ENCODE results near the gene TRIM43B.
"Not testable (repeated sequence)": the region's sequence is repeated elsewhere in the genome, so short reads cannot be mapped to it uniquely, and the experiment has no call there.

TRIM43B gene

GRCh38 chr2:95509408-95509807 lies 24.9 kb upstream of the TRIM43B start:
- H2BK12ac ChIP-seq (ENCODE audit: low read length in 2 of 2), result no peak overlapping the region
- H3K18ac ChIP-seq (ENCODE audit: low read depth in 1 of 2, low read length in 2 of 2), result no peak overlapping the region
- H3K27ac ChIP-seq (ENCODE audit: low read length, poor library complexity, severe bottlenecking), result no peak overlapping the region
- H3K23ac ChIP-seq (ENCODE audit: low read length in 2 of 2), result no peak overlapping the region
- no peak for DNase-seq
- 75% methylated on average over 1 of the region's 2 CpGs for WGBS
- H3K9me3 ChIP-seq (ENCODE audit: control insufficient read depth, low read length), result no peaks in the 10 kb centered on the region
- H2AK5ac ChIP-seq (ENCODE audit: low read length, severe bottlenecking), result no peak overlapping the region
- no peak overlapping the region for H2BK5ac ChIP-seq (ENCODE audit: low read depth, low read length, poor library complexity, severe bottlenecking)
- no peaks in the 10 kb centered on the region for H3K27me3 ChIP-seq (ENCODE audit: control insufficient read depth in 1 of 2, insufficient read depth in 1 of 2, low read length in 2 of 2)
- no peak overlapping the region for H3K14ac ChIP-seq (ENCODE audit: low read length in 2 of 2)
- no peaks in the 10 kb centered on the region for H3K36me3 ChIP-seq (ENCODE audit: control insufficient read depth in 1 of 2, insufficient read depth in 2 of 2, low read depth in 1 of 2, low read length in 2 of 2)
- no peak overlapping the region for H2BK120ac ChIP-seq (ENCODE audit: low read depth, low read length)
- no peaks in the 10 kb centered on the region for H3K79me1 ChIP-seq (replicated peaks; ENCODE audit: low read length, poor library complexity, severe bottlenecking)
- no peaks in the 10 kb centered on the region for H3K4me1 ChIP-seq (ENCODE audit: control insufficient read depth, insufficient read depth, low read depth, low read length)
- no peak overlapping the region for H3K4ac ChIP-seq (ENCODE audit: low read depth in 1 of 2, low read length in 2 of 2)
- no peak overlapping the region for H4K91ac ChIP-seq (ENCODE audit: low read length)
- H2AFZ ChIP-seq (ENCODE audit: low read depth, low read length), result no peak overlapping the region
- no peak overlapping the region for H3K4me3 ChIP-seq (ENCODE audit: insufficient read depth in 1 of 2, low read depth in 1 of 2, low read length in 2 of 2)
- no peak overlapping the region for H3K4me2 ChIP-seq (ENCODE audit: low read length, poor library complexity, severe bottlenecking)
- no peak overlapping the region for H2BK15ac ChIP-seq (ENCODE audit: low read depth, poor library complexity, severe bottlenecking)
- no peak overlapping the region for H4K8ac ChIP-seq (ENCODE audit: low read length)
- no peak overlapping the region for H3K9ac ChIP-seq (ENCODE audit: low read length)

GRCh38 chr2:95505222-95505621 lies 20.7 kb upstream of the TRIM43B start:
- no peak overlapping the region for H2BK12ac ChIP-seq (ENCODE audit: low read length in 2 of 2)
- no peak overlapping the region for H3K18ac ChIP-seq (ENCODE audit: low read depth in 1 of 2, low read length in 2 of 2)
- no peaks in the 10 kb centered on the region for H3K36me3 ChIP-seq (ENCODE audit: control insufficient read depth in 1 of 2, insufficient read depth in 2 of 2, low read depth in 1 of 2, low read length in 2 of 2)
- H3K4me1 ChIP-seq (ENCODE audit: control insufficient read depth, insufficient read depth, low read depth, low read length), result no peaks in the 10 kb centered on the region
- no peak overlapping the region for H2BK15ac ChIP-seq (ENCODE audit: low read depth, poor library complexity, severe bottlenecking)
- H3K23ac ChIP-seq (ENCODE audit: low read length in 2 of 2), result no peak overlapping the region
- H3K9me3 ChIP-seq (ENCODE audit: control insufficient read depth, low read length), result no peaks in the 10 kb centered on the region
- no peak overlapping the region for H3K27ac ChIP-seq (ENCODE audit: low read length, poor library complexity, severe bottlenecking)
- no peak overlapping the region for H3K4me3 ChIP-seq (ENCODE audit: insufficient read depth in 1 of 2, low read depth in 1 of 2, low read length in 2 of 2)
- H2AFZ ChIP-seq (ENCODE audit: low read depth, low read length), result no peak overlapping the region
- H2BK5ac ChIP-seq (ENCODE audit: low read depth, low read length, poor library complexity, severe bottlenecking), result no peak overlapping the region
- no peak overlapping the region for H3K4ac ChIP-seq (ENCODE audit: low read depth in 1 of 2, low read length in 2 of 2)
- H3K9ac ChIP-seq (ENCODE audit: low read length), result no peak overlapping the region
- WGBS, result 46% methylated on average over 3 of the region's 4 CpGs
- H2BK120ac ChIP-seq (ENCODE audit: low read depth, low read length), result no peak overlapping the region
- no peak overlapping the region for H3K4me2 ChIP-seq (ENCODE audit: low read length, poor library complexity, severe bottlenecking)
- no peaks in the 10 kb centered on the region for H3K27me3 ChIP-seq (ENCODE audit: control insufficient read depth in 1 of 2, insufficient read depth in 1 of 2, low read length in 2 of 2)
- H3K14ac ChIP-seq (ENCODE audit: low read length in 2 of 2), result no peak overlapping the region
- H4K8ac ChIP-seq (ENCODE audit: low read length), result no peak overlapping the region
- no peak overlapping the region for H4K91ac ChIP-seq (ENCODE audit: low read length)
- no peak for DNase-seq
- H3K79me1 ChIP-seq (replicated peaks; ENCODE audit: low read length, poor library complexity, severe bottlenecking), result no peaks in the 10 kb centered on the region
- no peak overlapping the region for H2AK5ac ChIP-seq (ENCODE audit: low read length, severe bottlenecking)

- Histone ChIP-seq H3K9me3 (ENCODE audit: control insufficient read depth, low read length) (no peaks in the 10 kb centered on the region), H2BK5ac (ENCODE audit: low read depth, low read length, poor library complexity, severe bottlenecking) (no peak overlapping the region), H3K79me1 (replicated peaks; ENCODE audit: low read length, poor library complexity, severe bottlenecking) (no peaks in the 10 kb centered on the region), H3K4me2 (ENCODE audit: low read length, poor library complexity, severe bottlenecking) (no peak overlapping the region), H3K4me3 (ENCODE audit: insufficient read depth in 1 of 2, low read depth in 1 of 2, low read length in 2 of 2) (no peak overlapping the region), H3K36me3 (ENCODE audit: control insufficient read depth in 1 of 2, insufficient read depth in 2 of 2, low read depth in 1 of 2, low read length in 2 of 2) (no peaks in the 10 kb centered on the region), H3K27ac (ENCODE audit: low read length, poor library complexity, severe bottlenecking) (no peak overlapping the region), H4K91ac (ENCODE audit: low read length) (no peak overlapping the region), H3K27me3 (ENCODE audit: control insufficient read depth in 1 of 2, insufficient read depth in 1 of 2, low read length in 2 of 2) (no peaks in the 10 kb centered on the region), H3K4me1 (ENCODE audit: control insufficient read depth, insufficient read depth, low read depth, low read length) (no peaks in the 10 kb centered on the region), H2BK15ac (ENCODE audit: low read depth, poor library complexity, severe bottlenecking) (no peak overlapping the region), H3K4ac (ENCODE audit: low read depth in 1 of 2, low read length in 2 of 2) (no peak overlapping the region), H3K9ac (ENCODE audit: low read length) (no peak overlapping the region), H4K8ac (ENCODE audit: low read length) (no peak overlapping the region), H3K18ac (ENCODE audit: low read depth in 1 of 2, low read length in 2 of 2) (no peak overlapping the region), H2AK5ac (ENCODE audit: low read length, severe bottlenecking) (no peak overlapping the region), H3K14ac (ENCODE audit: low read length in 2 of 2) (no peak overlapping the region), H3K23ac (ENCODE audit: low read length in 2 of 2) (no peak overlapping the region), H2BK12ac (ENCODE audit: low read length in 2 of 2) (no peak overlapping the region), H2BK120ac (ENCODE audit: low read depth, low read length) (no peak overlapping the region), H2AFZ (ENCODE audit: low read depth, low read length) (no peak overlapping the region)
- no peak for DNase-seq
Observed at GRCh38 chr2:95500854-95501253, 16.3 kb upstream of the TRIM43B start.

GRCh38 chr2:95492076-95492475 lies 7.5 kb upstream of the TRIM43B start:
- not testable (repeated sequence) for H2BK5ac ChIP-seq (ENCODE audit: low read depth, low read length, poor library complexity, severe bottlenecking); H3K9me3 ChIP-seq (ENCODE audit: control insufficient read depth, low read length); H2AFZ ChIP-seq (ENCODE audit: low read depth, low read length); H3K9ac ChIP-seq (ENCODE audit: low read length); H3K23ac ChIP-seq (ENCODE audit: low read length in 2 of 2); H2AK5ac ChIP-seq (ENCODE audit: low read length, severe bottlenecking); H3K79me1 ChIP-seq (replicated peaks; ENCODE audit: low read length, poor library complexity, severe bottlenecking); H3K18ac ChIP-seq (ENCODE audit: low read depth in 1 of 2, low read length in 2 of 2); H3K4ac ChIP-seq (ENCODE audit: low read depth in 1 of 2, low read length in 2 of 2); H2BK120ac ChIP-seq (ENCODE audit: low read depth, low read length); H2BK15ac ChIP-seq (ENCODE audit: low read depth, poor library complexity, severe bottlenecking); H4K91ac ChIP-seq (ENCODE audit: low read length); H3K27ac ChIP-seq (ENCODE audit: low read length, poor library complexity, severe bottlenecking); H2BK12ac ChIP-seq (ENCODE audit: low read length in 2 of 2); H3K4me2 ChIP-seq (ENCODE audit: low read length, poor library complexity, severe bottlenecking); H3K4me1 ChIP-seq (ENCODE audit: control insufficient read depth, insufficient read depth, low read depth, low read length); DNase-seq; H3K27me3 ChIP-seq (ENCODE audit: control insufficient read depth in 1 of 2, insufficient read depth in 1 of 2, low read length in 2 of 2); H3K4me3 ChIP-seq (ENCODE audit: insufficient read depth in 1 of 2, low read depth in 1 of 2, low read length in 2 of 2); H3K14ac ChIP-seq (ENCODE audit: low read length in 2 of 2); H4K8ac ChIP-seq (ENCODE audit: low read length); H3K36me3 ChIP-seq (ENCODE audit: control insufficient read depth in 1 of 2, insufficient read depth in 2 of 2, low read depth in 1 of 2, low read length in 2 of 2)
- WGBS, result no CpG with 5 or more reads among the region's 1 CpG

All from mesenchymal stem cell (in vitro differentiated cells and primary cell).